ENCODE measurements around the gene STXBP4.

DNA sequence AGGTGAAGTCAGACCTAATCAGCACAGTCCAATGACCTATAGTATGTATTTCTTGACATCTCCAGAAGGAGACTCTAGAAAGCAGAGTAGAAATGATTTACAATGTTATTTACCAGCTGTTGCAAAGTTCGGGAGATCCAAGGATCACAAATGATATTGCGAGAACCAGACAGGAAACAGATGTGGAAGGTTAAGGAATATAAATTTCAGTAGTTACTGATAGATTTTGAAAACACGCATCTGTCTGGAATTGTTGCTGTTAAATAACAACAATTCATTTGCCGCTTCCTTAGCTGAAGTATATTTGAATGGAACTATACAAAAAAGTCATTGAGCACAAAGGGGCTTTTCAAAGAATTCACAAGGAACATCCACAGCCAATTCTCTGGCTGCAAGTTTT lies 72.0 kb downstream of the STXBP4 start:
- TF ChIP-seq, protein P1, sequence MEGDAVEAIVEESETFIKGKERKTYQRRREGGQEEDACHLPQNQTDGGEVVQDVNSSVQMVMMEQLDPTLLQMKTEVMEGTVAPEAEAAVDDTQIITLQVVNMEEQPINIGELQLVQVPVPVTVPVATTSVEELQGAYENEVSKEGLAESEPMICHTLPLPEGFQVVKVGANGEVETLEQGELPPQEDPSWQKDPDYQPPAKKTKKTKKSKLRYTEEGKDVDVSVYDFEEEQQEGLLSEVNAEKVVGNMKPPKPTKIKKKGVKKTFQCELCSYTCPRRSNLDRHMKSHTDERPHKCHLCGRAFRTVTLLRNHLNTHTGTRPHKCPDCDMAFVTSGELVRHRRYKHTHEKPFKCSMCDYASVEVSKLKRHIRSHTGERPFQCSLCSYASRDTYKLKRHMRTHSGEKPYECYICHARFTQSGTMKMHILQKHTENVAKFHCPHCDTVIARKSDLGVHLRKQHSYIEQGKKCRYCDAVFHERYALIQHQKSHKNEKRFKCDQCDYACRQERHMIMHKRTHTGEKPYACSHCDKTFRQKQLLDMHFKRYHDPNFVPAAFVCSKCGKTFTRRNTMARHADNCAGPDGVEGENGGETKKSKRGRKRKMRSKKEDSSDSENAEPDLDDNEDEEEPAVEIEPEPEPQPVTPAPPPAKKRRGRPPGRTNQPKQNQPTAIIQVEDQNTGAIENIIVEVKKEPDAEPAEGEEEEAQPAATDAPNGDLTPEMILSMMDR (IDR thresholded peaks at IDR 0.05; ENCODE audit: extremely low read depth in 1 of 2, insufficient read depth in 1 of 2, low read depth in 1 of 2, low read length in 2 of 2) = no peak
- no peak for TF ChIP-seq FOS (IDR thresholded peaks at IDR 0.05; ENCODE audit: borderline replicate concordance, insufficient read depth, low read length)
